CD14-positive monocyte (primary cell): Measurements from ENCODE around the gene SRSF4. TPM values are rescaled to one million over a fixed set of nuclear protein-coding genes. Genes with fewer than 3 reads are reported as not detected.

Experiments
- DNase-seq, 3 donors: peaks; one replicate each; pipeline ENCODE4 v3.0.0-alpha.2; 2011 to 2022
- H2AFZ ChIP-seq: 2 replicates; pipeline ENCODE4 v1.6.0; 2012; ENCODE audit warnings: mild to moderate bottlenecking, low read depth, low read length, inconsistent platforms; ENCODE audit not compliant: insufficient read depth, poor library complexity, severe bottlenecking
- H3K27ac ChIP-seq, 2 donors: 1 replicate in 1 of 2; 2 replicates in 1 of 2; pipeline ENCODE4 v1.5.1; 2012 to 2013; ENCODE audit warnings: low read length in 2 of 2, control low read depth in 1 of 2, inconsistent platforms in 1 of 2, low read depth in 1 of 2, mild to moderate bottlenecking in 1 of 2
- H3K27me3 ChIP-seq, 2 donors: one replicate each; pipeline versions ENCODE4 v1.6.0 to v1.6.1; 2011 to 2013; ENCODE audit warnings: low read length in 2 of 2; ENCODE audit not compliant: control insufficient read depth in 2 of 2, insufficient read depth in 2 of 2
- H3K36me3 ChIP-seq, 2 donors: replicated peaks in 1 of 2; 1 replicate in 1 of 2; 2 replicates in 1 of 2; pipeline versions ENCODE4 v1.5.1 to v1.6.1; 2012 to 2013; ENCODE audit warnings: low read length in 2 of 2, control low read depth in 1 of 2, inconsistent platforms in 1 of 2, mild to moderate bottlenecking in 1 of 2; ENCODE audit not compliant: insufficient read depth in 2 of 2, control insufficient read depth in 1 of 2
- H3K4me1 ChIP-seq, 2 donors: 1 replicate in 1 of 2; 2 replicates in 1 of 2; pipeline versions ENCODE4 v1.5.1 to v1.6.1; 2012 to 2013; ENCODE audit warnings: low read length in 2 of 2, control low read depth in 1 of 2, inconsistent platforms in 1 of 2, mild to moderate bottlenecking in 1 of 2, moderate library complexity in 1 of 2; ENCODE audit not compliant: insufficient read depth in 2 of 2, control insufficient read depth in 1 of 2
- H3K4me2 ChIP-seq: replicated peaks from 2 replicates; pipeline ENCODE3; 2012; ENCODE audit warnings: low read length, moderate library complexity, mild to moderate bottlenecking; ENCODE audit not compliant: poor library complexity, severe bottlenecking; ENCODE audit errors: extremely low read depth
- H3K4me3 ChIP-seq, 3 experiments: fragments of 200-600 bp in 1 of 3; sonication (generic) in 1 of 3; replicated peaks in 1 of 3; 1 replicate in 2 of 3; 2 replicates in 1 of 3; pipeline ENCODE4 v1.5.1; 2011 to 2013; ENCODE audit warnings: low read length in 3 of 3, mild to moderate bottlenecking in 3 of 3, control low read depth in 2 of 3, low read depth in 2 of 3, inconsistent platforms in 1 of 3, moderate library complexity in 1 of 3
- H3K79me2 ChIP-seq: 2 replicates; pipeline ENCODE4 v1.6.0; 2012; ENCODE audit warnings: mild to moderate bottlenecking, control low read depth, inconsistent platforms, low read length, moderate library complexity; ENCODE audit not compliant: insufficient read depth
- H3K9ac ChIP-seq: 2 replicates; pipeline ENCODE4 v1.6.0; 2017; ENCODE audit warnings: low read length, mild to moderate bottlenecking; ENCODE audit not compliant: insufficient read depth, poor library complexity, severe bottlenecking
- H3K9me3 ChIP-seq, 2 donors: replicated peaks in 1 of 2; 1 replicate in 1 of 2; 2 replicates in 1 of 2; pipeline versions ENCODE4 v1.5.1 to v1.6.1; 2012 to 2013; ENCODE audit warnings: low read length in 2 of 2, control low read depth in 1 of 2; ENCODE audit not compliant: control insufficient read depth in 1 of 2, insufficient read depth in 1 of 2
- H4K20me1 ChIP-seq: 2 replicates; pipeline ENCODE4 v1.6.0; 2012; ENCODE audit warnings: mild to moderate bottlenecking, low read length, control low read depth, moderate library complexity; ENCODE audit not compliant: insufficient read depth
- H3K27ac Mint-ChIP-seq, 7 donors: one replicate each; pipeline ENCODE4 v1.8.0; 2020; ENCODE audit warnings: mild to moderate bottlenecking in 7 of 7, mixed read lengths in 7 of 7, moderate library complexity in 6 of 7, inconsistent platforms in 2 of 7
- H3K27me3 Mint-ChIP-seq, 3 donors: one replicate each; pipeline ENCODE4 v1.8.0; 2021 to 2022; ENCODE audit warnings: low read depth in 3 of 3, mild to moderate bottlenecking in 3 of 3, mixed read lengths in 3 of 3, moderate library complexity in 3 of 3, inconsistent platforms in 1 of 3
- H3K36me3 Mint-ChIP-seq, 2 donors: one replicate each; pipeline ENCODE4 v1.8.0; 2020; ENCODE audit warnings: mixed read lengths in 2 of 2, inconsistent platforms in 1 of 2, mild to moderate bottlenecking in 1 of 2
- H3K4me1 Mint-ChIP-seq: one replicate; pipeline ENCODE4 v1.8.0; 2020; ENCODE audit warnings: mild to moderate bottlenecking, mixed read lengths
- H3K4me3 Mint-ChIP-seq, 2 donors: one replicate each; pipeline ENCODE4 v1.8.0; 2020; ENCODE audit warnings: mild to moderate bottlenecking in 2 of 2, mixed read lengths in 2 of 2, moderate library complexity in 1 of 2
- H3K9me3 Mint-ChIP-seq, 7 donors: one replicate each; pipeline ENCODE4 v1.8.0; 2020 to 2022; ENCODE audit warnings: mixed read lengths in 7 of 7, mild to moderate bottlenecking in 6 of 7, moderate library complexity in 6 of 7, inconsistent platforms in 2 of 7
- CTCF ChIP-seq: fragments of 200-600 bp; IDR thresholded peaks from one replicate; pipeline ENCODE4 v1.8.0; 2022; ENCODE audit warnings: antibody characterized with exemption, mild to moderate bottlenecking
- WGBS: methylation state at CpG from one replicate; pipeline ENCODE4 v1.1.5; 2013; ENCODE audit warnings: missing lambda C conversion rate; ENCODE audit not compliant: insufficient coverage; 5-methylcytosine and 5-hydroxymethylcytosine counted together
- intact Hi-C, 2 donors: fragments of 100-400 bp; cut with micrococcal nuclease; formaldehyde crosslinking; loops; one replicate each; pipeline versions ENCODE4 v1.15.0 to v1.15.1; 2023
- polyA plus RNA-seq, 3 donors: library from polyadenylated mRNA; depleted of rRNA in 1 of 3; unstranded in 2 of 3; stranded (reverse) in 1 of 3; fragments of 300-500 nt in 2 of 3; fragments of >200 nt in 1 of 3; fragmentation: Illumina TruSeq in 2 of 3; gene quantifications; 1 replicate in 2 of 3; 2 replicates in 1 of 3; pipeline ENCODE4 v1.2.3, GENCODE V29; 2012 to 2021

SRSF4 gene
- polyA plus RNA-seq, 3 donors, result 38.4 to 66.8 (median 55.5) TPM

DNA sequence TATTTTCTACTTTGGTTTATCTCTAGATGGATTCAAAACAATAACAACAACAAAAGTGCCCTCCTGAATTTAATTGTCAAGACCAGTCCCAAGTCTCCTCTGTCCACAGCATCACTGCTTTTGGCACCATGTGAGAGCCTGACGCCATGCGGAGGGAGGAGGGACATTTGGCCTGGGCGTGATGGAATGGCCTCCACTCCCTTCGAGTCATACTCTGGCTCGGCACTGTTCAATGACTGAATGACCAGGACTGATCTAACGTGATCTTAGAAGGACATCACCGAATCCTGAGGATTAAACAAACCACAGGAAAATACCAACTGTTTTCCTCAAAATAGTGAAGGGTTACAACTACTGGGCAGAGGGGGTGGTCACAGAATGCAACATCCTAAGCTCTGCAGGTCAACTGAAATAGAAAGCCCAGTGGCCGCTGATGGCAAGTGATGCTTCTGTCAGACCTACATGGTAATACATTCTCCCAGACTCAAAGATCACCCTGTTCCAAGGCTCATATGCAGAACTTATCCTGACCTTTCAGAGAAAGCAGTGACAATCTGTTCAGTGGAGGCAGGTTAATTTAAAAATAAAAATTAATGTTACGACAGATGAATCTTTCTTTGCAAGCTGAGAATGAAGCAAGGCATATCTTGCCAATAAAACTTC, 19.1 kb downstream of the SRSF4 start:
- H3K27me3 Mint-ChIP-seq, result peaks cover 0 to 2% (median 0%) of the 10 kb centered on the region in 3 donors
- Histone ChIP-seq H3K27me3 (no peaks in the 10 kb centered on the region), H3K4me1 (no peaks in the 10 kb centered on the region), H3K9me3 (no peaks in the 10 kb centered on the region), H3K36me3 (peaks cover 69 to 94% of the 10 kb centered on the region in 2 donors), H4K20me1 (peaks cover 100% of the 10 kb centered on the region), H3K27ac (peak overlapping the region in 1 of 2 donors; percentile 47), H3K4me3 (no peak overlapping the region), H2AFZ (no peak overlapping the region), H3K79me2 (peaks cover 78% of the 10 kb centered on the region), H3K9ac (no peak overlapping the region), H3K4me2 (no peak overlapping the region)
- H3K9me3 Mint-ChIP-seq, result no peaks in the 10 kb centered on the region
- no peak overlapping the region for H3K27ac Mint-ChIP-seq
- WGBS, result 97% methylated on average over 7 of the region's 9 CpGs
- H3K36me3 Mint-ChIP-seq, result peaks cover 59 to 74% of the 10 kb centered on the region in 2 donors
- no peak for TF ChIP-seq CTCF
- H3K4me3 Mint-ChIP-seq, result no peak overlapping the region
- intact Hi-C loops, result no loop called here
- DNase-seq, result no peak
- peaks cover 2% of the 10 kb centered on the region for H3K4me1 Mint-ChIP-seq

DNA sequence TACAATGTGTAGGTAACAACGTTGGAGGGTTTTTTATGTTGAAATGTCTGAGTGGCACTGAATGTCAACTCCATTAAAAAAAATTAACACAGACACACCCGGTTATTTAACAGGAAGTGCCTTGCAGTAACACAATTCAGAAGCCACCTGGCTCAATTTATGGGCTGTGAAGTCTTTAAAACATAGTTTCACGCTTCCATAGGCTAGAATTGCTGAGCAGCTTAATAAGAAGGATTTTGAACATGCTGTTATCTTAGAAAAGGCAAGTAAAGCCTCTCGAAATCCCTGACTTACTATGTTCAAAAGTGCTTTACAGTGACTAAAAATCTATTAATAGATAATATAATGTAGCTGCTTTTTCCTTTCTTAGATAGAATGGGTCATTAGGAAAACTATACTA, 19.7 kb downstream of the SRSF4 start:
- WGBS, result no CpG with 5 or more reads among the region's 4 CpGs
- no peak overlapping the region for H3K4me3 Mint-ChIP-seq
- H3K4me1 ChIP-seq, result no peaks in the 10 kb centered on the region
- no peaks in the 10 kb centered on the region for H3K27me3 ChIP-seq
- no peak for DNase-seq
- no peaks in the 10 kb centered on the region for H3K9me3 Mint-ChIP-seq
- no peak overlapping the region for H3K4me3 ChIP-seq
- H3K9me3 ChIP-seq, result no peaks in the 10 kb centered on the region
- TF ChIP-seq CTCF, result no peak
- intact Hi-C loops, result no loop called here
- H3K4me2 ChIP-seq, result no peak overlapping the region
- H3K36me3 ChIP-seq, result peaks cover 73 to 94% of the 10 kb centered on the region in 2 donors
- H3K79me2 ChIP-seq, result peaks cover 72% of the 10 kb centered on the region
- peaks cover 100% of the 10 kb centered on the region for H4K20me1 ChIP-seq
- H3K36me3 Mint-ChIP-seq, result peaks cover 61 to 74% of the 10 kb centered on the region in 2 donors
- no peak overlapping the region for H3K27ac Mint-ChIP-seq
- H3K9ac ChIP-seq, result no peak overlapping the region
- H3K4me1 Mint-ChIP-seq, result peaks cover 2% of the 10 kb centered on the region
- peaks cover 0 to 2% (median 0%) of the 10 kb centered on the region in 3 donors for H3K27me3 Mint-ChIP-seq
- H2AFZ ChIP-seq, result no peak overlapping the region
- peak overlapping the region in 1 of 2 donors; percentile 47 for H3K27ac ChIP-seq
